GM12801 (cell line): ENCODE data around the gene EYA3.

Experiments
- TF ChIP-seq, protein P1 (sequence below): IDR thresholded peaks from one replicate; pipeline ENCODE4 v1.5.1; 2011; ENCODE audit warnings: control low read depth; ENCODE audit not compliant: insufficient read length; ENCODE audit errors: extremely low read depth

The EYA3 gene

DNA sequence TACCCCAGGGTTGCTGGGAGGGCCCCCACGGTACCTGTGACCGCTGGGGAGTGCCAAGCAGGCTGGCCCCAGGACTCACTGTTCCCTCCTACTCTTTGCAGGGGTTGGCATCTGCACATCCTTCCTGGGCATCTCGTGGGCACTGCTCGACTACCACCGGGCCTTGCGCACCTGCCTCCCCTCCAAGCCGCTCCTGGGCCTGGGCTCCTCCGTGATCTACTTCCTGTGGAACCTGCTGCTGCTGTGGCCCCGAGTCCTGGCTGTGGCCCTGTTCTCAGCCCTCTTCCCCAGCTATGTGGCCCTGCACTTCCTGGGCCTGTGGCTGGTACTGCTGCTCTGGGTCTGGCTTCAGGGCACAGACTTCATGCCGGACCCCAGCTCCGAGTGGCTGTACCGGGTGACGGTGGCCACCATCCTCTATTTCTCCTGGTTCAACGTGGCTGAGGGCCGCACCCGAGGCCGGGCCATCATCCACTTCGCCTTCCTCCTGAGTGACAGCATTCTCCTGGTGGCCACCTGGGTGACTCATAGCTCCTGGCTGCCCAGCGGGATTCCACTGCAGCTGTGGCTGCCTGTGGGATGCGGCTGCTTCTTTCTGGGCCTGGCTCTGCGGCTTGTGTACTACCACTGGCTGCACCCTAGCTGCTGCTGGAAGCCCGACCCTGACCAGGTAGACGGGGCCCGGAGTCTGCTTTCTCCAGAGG is 121.9 kb downstream of the EYA3 start:
- TF ChIP-seq, protein P1, sequence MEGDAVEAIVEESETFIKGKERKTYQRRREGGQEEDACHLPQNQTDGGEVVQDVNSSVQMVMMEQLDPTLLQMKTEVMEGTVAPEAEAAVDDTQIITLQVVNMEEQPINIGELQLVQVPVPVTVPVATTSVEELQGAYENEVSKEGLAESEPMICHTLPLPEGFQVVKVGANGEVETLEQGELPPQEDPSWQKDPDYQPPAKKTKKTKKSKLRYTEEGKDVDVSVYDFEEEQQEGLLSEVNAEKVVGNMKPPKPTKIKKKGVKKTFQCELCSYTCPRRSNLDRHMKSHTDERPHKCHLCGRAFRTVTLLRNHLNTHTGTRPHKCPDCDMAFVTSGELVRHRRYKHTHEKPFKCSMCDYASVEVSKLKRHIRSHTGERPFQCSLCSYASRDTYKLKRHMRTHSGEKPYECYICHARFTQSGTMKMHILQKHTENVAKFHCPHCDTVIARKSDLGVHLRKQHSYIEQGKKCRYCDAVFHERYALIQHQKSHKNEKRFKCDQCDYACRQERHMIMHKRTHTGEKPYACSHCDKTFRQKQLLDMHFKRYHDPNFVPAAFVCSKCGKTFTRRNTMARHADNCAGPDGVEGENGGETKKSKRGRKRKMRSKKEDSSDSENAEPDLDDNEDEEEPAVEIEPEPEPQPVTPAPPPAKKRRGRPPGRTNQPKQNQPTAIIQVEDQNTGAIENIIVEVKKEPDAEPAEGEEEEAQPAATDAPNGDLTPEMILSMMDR = no peak

DNA sequence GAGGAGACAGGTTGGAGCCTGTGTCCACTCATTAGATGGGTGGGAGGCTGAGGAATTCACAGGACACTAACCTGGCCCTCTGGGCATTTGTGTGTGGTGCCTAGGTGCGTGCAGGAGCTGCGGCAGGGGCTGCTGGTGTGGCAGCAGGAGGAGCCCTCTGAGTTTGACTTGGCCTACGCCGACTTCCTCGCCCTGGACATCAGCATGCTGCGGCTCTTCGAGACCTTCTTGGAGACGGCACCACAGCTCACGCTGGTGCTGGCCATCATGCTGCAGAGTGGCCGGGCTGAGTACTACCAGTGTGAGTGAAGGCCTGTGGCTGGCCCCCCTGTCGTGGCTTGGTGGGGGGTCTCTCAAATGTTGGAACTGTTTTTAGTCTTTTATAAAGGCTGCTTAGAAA is 125.0 kb downstream of the EYA3 start:
- TF ChIP-seq, protein P1 = no peak

DNA sequence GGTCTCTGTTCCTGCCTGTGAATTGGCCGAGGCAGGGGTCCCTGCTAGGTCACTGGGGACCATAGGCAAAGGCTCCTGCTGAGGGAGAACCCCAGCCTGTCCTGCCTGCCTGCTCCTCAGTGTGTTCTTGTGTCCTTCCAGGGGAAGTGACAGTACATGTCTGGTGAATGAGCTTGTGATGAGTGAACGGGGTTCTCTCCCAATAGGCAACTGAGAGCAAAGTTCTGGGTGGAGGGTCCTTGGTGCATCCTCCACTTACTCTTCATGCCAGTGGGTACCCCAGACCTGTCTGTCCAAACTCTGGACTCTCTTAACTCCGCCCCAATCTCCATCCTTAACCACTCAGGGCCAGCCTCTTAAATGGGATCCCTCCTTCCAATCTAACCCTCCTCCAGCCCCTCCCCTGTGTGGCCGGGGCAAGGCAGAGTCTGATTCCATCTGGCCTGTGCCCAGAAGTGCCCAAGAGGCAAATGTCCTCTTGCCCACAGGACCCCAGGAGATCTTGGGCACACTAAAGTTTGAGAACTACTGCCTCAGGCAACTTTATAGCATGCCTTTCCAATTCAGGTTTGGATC is 126.7 kb downstream of the EYA3 start:
- TF ChIP-seq, protein P1 = no peak

DNA sequence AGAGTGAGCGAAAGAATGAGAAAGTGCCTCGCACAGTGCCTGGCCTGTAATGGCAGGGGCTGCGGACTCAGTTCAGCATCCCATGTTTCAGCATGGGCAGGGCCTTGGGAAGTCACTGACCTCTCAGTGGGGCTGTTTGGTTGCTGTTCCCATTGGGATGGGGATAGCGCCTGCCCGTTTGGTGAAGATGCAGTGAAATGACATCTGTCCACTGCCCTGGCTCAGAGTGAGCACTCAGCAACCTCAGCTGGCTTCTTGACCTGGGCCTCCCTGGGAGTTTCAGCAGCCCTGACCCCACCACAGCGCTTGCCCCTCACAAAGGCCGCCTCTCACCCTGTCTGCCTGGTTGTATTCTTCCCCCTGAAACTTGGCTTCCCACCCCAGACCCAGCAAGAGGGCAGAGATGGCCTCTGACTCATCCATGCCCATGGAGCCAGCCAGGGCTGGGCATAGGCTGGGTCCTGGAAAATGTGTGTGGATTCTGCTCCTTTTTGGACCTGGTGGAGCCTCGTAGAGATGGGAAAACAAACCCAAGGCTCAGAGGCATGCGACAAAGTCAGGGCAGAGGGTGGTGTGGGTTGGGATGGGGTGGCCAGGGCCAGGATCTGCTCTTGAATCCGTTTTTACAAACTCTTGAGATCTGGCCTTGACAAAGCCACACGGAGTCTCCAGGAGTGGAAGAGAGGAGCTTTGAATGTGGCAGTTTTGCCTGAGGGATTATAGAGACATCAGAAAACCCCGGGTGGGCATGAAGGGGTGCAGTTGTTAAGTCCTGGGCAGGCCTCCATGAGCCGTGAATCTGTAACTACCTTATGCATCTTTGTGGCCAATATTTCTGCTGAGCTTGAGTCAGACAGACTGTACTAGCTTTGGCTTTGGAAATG is 127.4 kb downstream of the EYA3 start:
- TF ChIP-seq, protein P1 = no peak

DNA sequence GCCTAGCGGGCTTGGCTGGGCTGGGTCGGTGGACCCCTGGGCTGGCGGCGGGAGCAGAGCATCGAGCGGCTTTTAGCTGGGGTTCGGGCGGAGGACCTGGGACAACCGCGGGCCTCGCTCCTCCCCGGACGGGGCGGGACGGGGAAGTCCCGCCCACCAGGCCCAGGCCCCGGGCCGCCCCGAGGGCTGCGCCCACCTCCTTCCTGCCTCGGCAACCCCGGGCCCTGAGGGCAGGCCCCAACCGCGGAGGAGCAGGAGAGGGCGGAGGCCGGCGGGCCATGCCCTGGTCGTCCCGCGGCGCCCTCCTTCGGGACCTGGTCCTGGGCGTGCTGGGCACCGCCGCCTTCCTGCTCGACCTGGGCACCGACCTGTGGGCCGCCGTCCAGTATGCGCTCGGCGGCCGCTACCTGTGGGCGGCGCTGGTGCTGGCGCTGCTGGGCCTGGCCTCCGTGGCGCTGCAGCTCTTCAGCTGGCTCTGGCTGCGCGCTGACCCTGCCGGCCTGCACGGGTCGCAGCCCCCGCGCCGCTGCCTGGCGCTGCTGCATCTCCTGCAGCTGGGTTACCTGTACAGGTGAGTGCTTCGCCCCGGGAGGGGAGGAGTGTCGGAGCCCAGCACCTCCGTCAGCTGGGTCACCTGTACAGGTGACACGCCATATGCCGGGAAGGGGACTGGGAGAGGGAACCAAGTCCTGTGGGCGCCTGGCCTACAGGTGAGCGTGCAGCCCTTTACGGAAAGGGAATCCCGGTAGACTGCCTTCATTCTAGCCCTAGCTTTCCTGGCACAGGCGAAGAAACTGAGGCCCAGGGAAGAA is 128.4 kb downstream of the EYA3 start, which contains the start of gene XKR8:
TSS of gene XKR8 (plus strand) at position 182 of the 812 bp plus-strand sequence. CDS start at position 279, 97 bp downstream.
- TF ChIP-seq, protein P1 = no peak

DNA sequence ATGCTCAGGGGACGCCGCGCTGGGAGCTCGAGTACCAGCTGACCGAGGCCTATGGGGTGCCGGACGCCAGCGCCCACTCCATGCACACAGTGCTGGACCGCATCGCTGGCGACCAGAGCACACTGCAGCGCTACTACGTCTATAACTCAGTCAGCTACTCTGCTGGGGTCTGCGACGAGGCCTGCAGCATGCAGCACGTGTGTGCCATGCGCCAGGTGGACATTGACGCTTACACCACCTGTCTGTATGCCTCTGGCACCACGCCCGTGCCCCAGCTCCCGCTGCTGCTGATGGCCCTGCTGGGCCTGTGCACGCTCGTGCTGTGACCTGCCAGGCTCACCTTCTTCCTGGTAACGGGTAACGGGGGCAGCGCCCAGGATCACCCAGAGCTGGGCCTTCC is 129.9 kb downstream of the EYA3 start:
- TF ChIP-seq, protein P1 = no peak
